Peyer's patch (tissue), 4 donors: ENCODE measurements around the gene MUC5B. TPM values are rescaled to one million over a fixed set of nuclear protein-coding genes. Genes with fewer than 3 reads are reported as not detected.

Source experiments
- DNase-seq, 3 donors: peaks; one replicate each; pipeline ENCODE4 v3.0.0-alpha.2; 2017 to 2019
- H3K27ac ChIP-seq, 4 donors: fragments of 200-600 bp; sonication (generic); one replicate each; pipeline ENCODE4 v1.5.1; 2016 to 2019
- H3K27me3 ChIP-seq, 2 donors: fragments of 200-600 bp; sonication (generic); one replicate each; pipeline ENCODE4 v1.5.1; 2019
- H3K36me3 ChIP-seq, 3 donors: fragments of 200-600 bp; sonication (generic); one replicate each; pipeline ENCODE4 v1.5.1; 2016 to 2019
- H3K4me1 ChIP-seq, 4 donors: fragments of 200-600 bp; sonication (generic); one replicate each; pipeline ENCODE4 v1.5.1; 2016 to 2019
- H3K4me3 ChIP-seq, 4 donors: fragments of 200-600 bp; sonication (generic); 1 replicate in 3 of 4; 2 replicates in 1 of 4; pipeline ENCODE4 v1.5.1; 2016 to 2019; ENCODE audit warnings: mild to moderate bottlenecking in 1 of 4
- H3K9me3 ChIP-seq, 4 donors: fragments of 200-600 bp; sonication (generic); one replicate each; pipeline ENCODE4 v1.5.1; 2016 to 2019; ENCODE audit warnings: mild to moderate bottlenecking in 1 of 4
- POLR2A ChIP-seq, 2 donors: fragments of 450-650 bp; IDR thresholded peaks; one replicate each; pipeline ENCODE4 v1.5.1; 2017; ENCODE audit warnings: antibody characterized with exemption in 2 of 2, mild to moderate bottlenecking in 2 of 2, moderate library complexity in 2 of 2
- total RNA-seq, 4 donors: library from RNA; depleted of rRNA; stranded (reverse); fragments of >200 nt; gene quantifications; one replicate each; pipeline ENCODE4 v1.1.0, GENCODE V29; 2016
- TF ChIP-seq, protein P1 (sequence below), 6 experiments: fragments of 450-650 bp in 4 of 6; fragments of 200-600 bp in 2 of 6; sonication (generic) in 1 of 6; IDR thresholded peaks; one replicate each; pipeline ENCODE4 v1.5.1; 2017 to 2019; ENCODE audit warnings: antibody characterized with exemption in 6 of 6, mild to moderate bottlenecking in 3 of 6, moderate library complexity in 1 of 6

Gene MUC5B
- total RNA-seq, 4 donors from 2014 or later = 0.18 to 25.6 (median 10.5) TPM

DNA sequence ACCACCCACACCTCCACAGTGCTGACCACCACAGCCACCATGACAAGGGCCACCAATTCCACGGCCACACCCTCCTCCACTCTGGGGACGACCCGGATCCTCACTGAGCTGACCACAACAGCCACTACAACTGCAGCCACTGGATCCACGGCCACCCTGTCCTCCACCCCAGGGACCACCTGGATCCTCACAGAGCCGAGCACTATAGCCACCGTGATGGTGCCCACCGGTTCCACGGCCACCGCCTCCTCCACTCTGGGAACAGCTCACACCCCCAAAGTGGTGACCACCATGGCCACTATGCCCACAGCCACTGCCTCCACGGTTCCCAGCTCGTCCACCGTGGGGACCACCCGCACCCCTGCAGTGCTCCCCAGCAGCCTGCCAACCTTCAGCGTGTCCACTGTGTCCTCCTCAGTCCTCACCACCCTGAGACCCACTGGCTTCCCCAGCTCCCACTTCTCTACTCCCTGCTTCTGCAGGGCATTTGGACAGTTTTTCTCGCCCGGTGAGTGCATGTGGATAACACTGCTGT lies 28.4 kb downstream of the MUC5B start:
- H3K27ac ChIP-seq = no peak overlapping the region
- H3K36me3 ChIP-seq = no peaks in the 10 kb centered on the region
- no peak overlapping the region for H3K4me3 ChIP-seq
- no peak for TF ChIP-seq POLR2A (IDR thresholded peaks at IDR 0.05)
- TF ChIP-seq, protein P1, sequence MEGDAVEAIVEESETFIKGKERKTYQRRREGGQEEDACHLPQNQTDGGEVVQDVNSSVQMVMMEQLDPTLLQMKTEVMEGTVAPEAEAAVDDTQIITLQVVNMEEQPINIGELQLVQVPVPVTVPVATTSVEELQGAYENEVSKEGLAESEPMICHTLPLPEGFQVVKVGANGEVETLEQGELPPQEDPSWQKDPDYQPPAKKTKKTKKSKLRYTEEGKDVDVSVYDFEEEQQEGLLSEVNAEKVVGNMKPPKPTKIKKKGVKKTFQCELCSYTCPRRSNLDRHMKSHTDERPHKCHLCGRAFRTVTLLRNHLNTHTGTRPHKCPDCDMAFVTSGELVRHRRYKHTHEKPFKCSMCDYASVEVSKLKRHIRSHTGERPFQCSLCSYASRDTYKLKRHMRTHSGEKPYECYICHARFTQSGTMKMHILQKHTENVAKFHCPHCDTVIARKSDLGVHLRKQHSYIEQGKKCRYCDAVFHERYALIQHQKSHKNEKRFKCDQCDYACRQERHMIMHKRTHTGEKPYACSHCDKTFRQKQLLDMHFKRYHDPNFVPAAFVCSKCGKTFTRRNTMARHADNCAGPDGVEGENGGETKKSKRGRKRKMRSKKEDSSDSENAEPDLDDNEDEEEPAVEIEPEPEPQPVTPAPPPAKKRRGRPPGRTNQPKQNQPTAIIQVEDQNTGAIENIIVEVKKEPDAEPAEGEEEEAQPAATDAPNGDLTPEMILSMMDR (IDR thresholded peaks at IDR 0.05) = no peak
- no peak for DNase-seq
- no peaks in the 10 kb centered on the region for H3K4me1 ChIP-seq
- H3K27me3 ChIP-seq = no peaks in the 10 kb centered on the region
- no peaks in the 10 kb centered on the region for H3K9me3 ChIP-seq

GRCh38 chr11:1252371-1253102 lies 29.7 kb downstream of the MUC5B start:
- TF ChIP-seq, protein P1 (IDR thresholded peaks at IDR 0.05) = no peak
- TF ChIP-seq POLR2A (IDR thresholded peaks at IDR 0.05) = no peak
- no peak for DNase-seq
- H3K27ac ChIP-seq = no peak overlapping the region
- H3K4me1 ChIP-seq = no peaks in the 10 kb centered on the region
- no peaks in the 10 kb centered on the region for H3K9me3 ChIP-seq
- H3K27me3 ChIP-seq = no peaks in the 10 kb centered on the region
- H3K4me3 ChIP-seq = no peak overlapping the region
- H3K36me3 ChIP-seq = no peaks in the 10 kb centered on the region

GRCh38 chr11:1253103-1253485 lies 30.2 kb downstream of the MUC5B start:
- no peaks in the 10 kb centered on the region for H3K36me3 ChIP-seq
- DNase-seq = no peak
- H3K27ac ChIP-seq = no peak overlapping the region
- no peak overlapping the region for H3K4me3 ChIP-seq
- TF ChIP-seq POLR2A (IDR thresholded peaks at IDR 0.05) = no peak
- TF ChIP-seq, protein P1 (IDR thresholded peaks at IDR 0.05) = no peak
- no peaks in the 10 kb centered on the region for H3K9me3 ChIP-seq
- no peaks in the 10 kb centered on the region for H3K27me3 ChIP-seq
- no peaks in the 10 kb centered on the region for H3K4me1 ChIP-seq

DNA sequence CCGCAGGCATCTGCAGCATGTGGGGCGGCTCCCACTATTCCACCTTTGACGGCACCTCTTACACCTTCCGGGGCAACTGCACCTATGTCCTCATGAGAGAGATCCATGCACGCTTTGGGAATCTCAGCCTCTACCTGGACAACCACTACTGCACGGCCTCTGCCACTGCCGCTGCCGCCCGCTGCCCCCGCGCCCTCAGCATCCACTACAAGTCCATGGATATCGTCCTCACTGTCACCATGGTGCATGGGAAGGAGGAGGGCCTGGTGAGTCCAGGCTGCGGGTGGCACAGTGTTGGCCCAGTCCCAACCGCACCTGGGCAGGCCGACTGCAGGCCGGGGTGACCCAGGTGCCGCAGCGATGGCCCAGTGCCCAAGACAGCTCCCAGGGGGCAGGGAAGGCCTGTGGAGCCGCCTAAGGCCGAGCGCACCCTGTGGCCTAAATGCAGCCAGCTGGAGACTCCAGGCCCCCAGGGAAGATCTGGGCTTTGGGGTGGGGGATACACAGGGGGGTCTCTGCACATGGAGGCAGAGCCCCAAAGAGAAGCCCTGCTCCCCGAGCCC lies 31.3 kb downstream of the MUC5B start:
- no peak for DNase-seq
- Histone ChIP-seq H3K36me3 (no peaks in the 10 kb centered on the region), H3K27ac (no peak overlapping the region), H3K9me3 (no peaks in the 10 kb centered on the region), H3K27me3 (no peaks in the 10 kb centered on the region), H3K4me1 (no peaks in the 10 kb centered on the region), H3K4me3 (no peak overlapping the region)
- TF ChIP-seq, protein P1 (IDR thresholded peaks at IDR 0.05) = no peak
- no peak for TF ChIP-seq POLR2A (IDR thresholded peaks at IDR 0.05)

GRCh38 chr11:1254733-1255132 lies 31.9 kb downstream of the MUC5B start:
- TF ChIP-seq, protein P1 (IDR thresholded peaks at IDR 0.05) = no peak
- no peak for TF ChIP-seq POLR2A (IDR thresholded peaks at IDR 0.05)
- H3K36me3 ChIP-seq = no peaks in the 10 kb centered on the region
- no peaks in the 10 kb centered on the region for H3K4me1 ChIP-seq
- no peaks in the 10 kb centered on the region for H3K27me3 ChIP-seq
- DNase-seq = no peak
- no peak overlapping the region for H3K27ac ChIP-seq
- no peak overlapping the region for H3K4me3 ChIP-seq
- H3K9me3 ChIP-seq = no peaks in the 10 kb centered on the region
